ENCODE results near the gene LIX1.

- TF ChIP-seq, protein P1, sequence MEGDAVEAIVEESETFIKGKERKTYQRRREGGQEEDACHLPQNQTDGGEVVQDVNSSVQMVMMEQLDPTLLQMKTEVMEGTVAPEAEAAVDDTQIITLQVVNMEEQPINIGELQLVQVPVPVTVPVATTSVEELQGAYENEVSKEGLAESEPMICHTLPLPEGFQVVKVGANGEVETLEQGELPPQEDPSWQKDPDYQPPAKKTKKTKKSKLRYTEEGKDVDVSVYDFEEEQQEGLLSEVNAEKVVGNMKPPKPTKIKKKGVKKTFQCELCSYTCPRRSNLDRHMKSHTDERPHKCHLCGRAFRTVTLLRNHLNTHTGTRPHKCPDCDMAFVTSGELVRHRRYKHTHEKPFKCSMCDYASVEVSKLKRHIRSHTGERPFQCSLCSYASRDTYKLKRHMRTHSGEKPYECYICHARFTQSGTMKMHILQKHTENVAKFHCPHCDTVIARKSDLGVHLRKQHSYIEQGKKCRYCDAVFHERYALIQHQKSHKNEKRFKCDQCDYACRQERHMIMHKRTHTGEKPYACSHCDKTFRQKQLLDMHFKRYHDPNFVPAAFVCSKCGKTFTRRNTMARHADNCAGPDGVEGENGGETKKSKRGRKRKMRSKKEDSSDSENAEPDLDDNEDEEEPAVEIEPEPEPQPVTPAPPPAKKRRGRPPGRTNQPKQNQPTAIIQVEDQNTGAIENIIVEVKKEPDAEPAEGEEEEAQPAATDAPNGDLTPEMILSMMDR (IDR thresholded peaks at IDR 0.05; ENCODE audit: insufficient read depth, low read depth, low read length), result no peak
- TF ChIP-seq EZH2 (IDR thresholded peaks at IDR 0.05; ENCODE audit: insufficient read depth, low read length), result no peak
Measured at GRCh38 chr5:97046270-97046982, 96.0 kb downstream of the LIX1 start.

Measured in astrocyte (in vitro differentiated cells and primary cell).